Measurements from ENCODE around the gene HTR1B.

DNA sequence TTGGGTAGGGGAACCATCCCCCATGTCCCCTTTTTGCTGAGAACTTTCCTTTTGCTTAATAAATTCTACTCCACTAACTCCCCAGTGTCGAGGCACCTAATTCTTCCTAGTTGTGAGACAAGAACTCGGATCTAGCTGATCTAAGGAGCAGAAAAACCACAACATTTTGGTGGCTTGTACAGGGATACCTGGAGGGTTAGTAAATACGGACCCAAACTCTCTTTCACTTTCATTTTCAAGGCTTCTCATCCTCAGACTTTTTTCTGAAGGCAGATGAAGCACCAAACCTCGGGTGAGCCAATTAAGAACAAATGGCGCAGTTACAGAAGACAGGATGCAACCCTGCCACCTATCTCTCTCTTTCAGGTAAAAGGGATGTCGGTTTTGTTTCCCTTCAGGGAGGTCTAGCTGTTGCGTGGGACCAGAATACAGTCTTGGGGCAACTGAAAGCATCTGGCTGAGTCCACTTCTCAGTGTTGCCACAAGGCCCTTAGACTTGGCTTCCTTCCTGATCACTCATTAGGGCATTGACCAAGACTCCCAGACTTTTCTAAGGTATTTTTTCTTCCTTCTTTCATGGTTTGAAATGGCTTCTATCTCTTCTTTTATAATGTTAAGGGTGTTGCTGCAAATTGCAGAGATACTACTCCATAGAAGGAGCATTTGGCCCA lies 11.1 kb upstream of the HTR1B start:
- TF ChIP-seq, protein P1, sequence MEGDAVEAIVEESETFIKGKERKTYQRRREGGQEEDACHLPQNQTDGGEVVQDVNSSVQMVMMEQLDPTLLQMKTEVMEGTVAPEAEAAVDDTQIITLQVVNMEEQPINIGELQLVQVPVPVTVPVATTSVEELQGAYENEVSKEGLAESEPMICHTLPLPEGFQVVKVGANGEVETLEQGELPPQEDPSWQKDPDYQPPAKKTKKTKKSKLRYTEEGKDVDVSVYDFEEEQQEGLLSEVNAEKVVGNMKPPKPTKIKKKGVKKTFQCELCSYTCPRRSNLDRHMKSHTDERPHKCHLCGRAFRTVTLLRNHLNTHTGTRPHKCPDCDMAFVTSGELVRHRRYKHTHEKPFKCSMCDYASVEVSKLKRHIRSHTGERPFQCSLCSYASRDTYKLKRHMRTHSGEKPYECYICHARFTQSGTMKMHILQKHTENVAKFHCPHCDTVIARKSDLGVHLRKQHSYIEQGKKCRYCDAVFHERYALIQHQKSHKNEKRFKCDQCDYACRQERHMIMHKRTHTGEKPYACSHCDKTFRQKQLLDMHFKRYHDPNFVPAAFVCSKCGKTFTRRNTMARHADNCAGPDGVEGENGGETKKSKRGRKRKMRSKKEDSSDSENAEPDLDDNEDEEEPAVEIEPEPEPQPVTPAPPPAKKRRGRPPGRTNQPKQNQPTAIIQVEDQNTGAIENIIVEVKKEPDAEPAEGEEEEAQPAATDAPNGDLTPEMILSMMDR (IDR thresholded peaks at IDR 0.05) = no peak
- no peak for TF ChIP-seq POLR2A (IDR thresholded peaks at IDR 0.05)

Data from adrenal gland (tissue), 5 donors.